Mucosa of stomach (tissue), 1 donor: ENCODE results near the gene TRIM67.

Experiments used
- H3K27me3 ChIP-seq: one replicate; pipeline ENCODE4 v1.7.0; 2013; ENCODE audit warnings: mild to moderate bottlenecking, low read length; ENCODE audit not compliant: control insufficient read depth, insufficient read depth
- H3K36me3 ChIP-seq: one replicate; pipeline ENCODE4 v1.7.0; 2013; ENCODE audit warnings: low read length; ENCODE audit not compliant: control insufficient read depth, insufficient read depth
- H3K4me1 ChIP-seq: one replicate; pipeline ENCODE4 v1.7.0; 2013; ENCODE audit warnings: mild to moderate bottlenecking, low read length; ENCODE audit not compliant: control insufficient read depth, insufficient read depth
- H3K4me3 ChIP-seq: one replicate; pipeline ENCODE4 v1.7.0; 2013; ENCODE audit warnings: low read length
- H3K9ac ChIP-seq: one replicate; pipeline ENCODE4 v1.7.0; 2013; ENCODE audit warnings: mild to moderate bottlenecking, low read length, moderate library complexity
- H3K9me3 ChIP-seq: one replicate; pipeline ENCODE4 v1.7.0; 2013; ENCODE audit warnings: mild to moderate bottlenecking, low read length, moderate library complexity; ENCODE audit not compliant: control insufficient read depth
- donor health status: Pancreatic carcinoma.

The TRIM67 gene

GRCh38 chr1:231177226-231177625 lies 15.4 kb downstream of the TRIM67 start:
- Histone ChIP-seq H3K9ac (no peak overlapping the region), H3K36me3 (no peaks in the 10 kb centered on the region), H3K27me3 (peaks cover 7% of the 10 kb centered on the region), H3K4me1 (no peaks in the 10 kb centered on the region), H3K4me3 (no peak overlapping the region), H3K9me3 (no peaks in the 10 kb centered on the region)

DNA sequence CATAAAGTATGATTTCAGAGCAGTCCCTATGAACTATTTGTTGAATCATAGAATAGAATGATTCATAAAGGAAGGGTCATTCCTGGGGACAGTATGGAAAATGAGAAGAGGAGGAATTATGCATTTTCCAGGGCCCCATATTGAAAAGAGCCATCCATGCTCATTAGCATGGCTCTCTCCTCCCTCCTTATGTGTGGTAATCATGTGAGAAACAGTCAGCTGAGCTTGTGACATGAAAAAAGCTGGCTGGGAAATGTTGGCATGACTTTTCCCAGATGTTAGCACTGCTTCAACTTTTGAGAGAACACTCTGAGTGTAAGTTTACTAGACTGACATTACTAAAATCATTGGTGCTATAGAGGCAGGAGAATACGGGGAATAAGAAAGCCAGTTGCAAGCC lies 16.1 kb downstream of the TRIM67 start:
- H3K4me1 ChIP-seq = no peaks in the 10 kb centered on the region
- no peaks in the 10 kb centered on the region for H3K9me3 ChIP-seq
- H3K9ac ChIP-seq = no peak overlapping the region
- peaks cover 7% of the 10 kb centered on the region for H3K27me3 ChIP-seq
- H3K4me3 ChIP-seq = no peak overlapping the region
- H3K36me3 ChIP-seq = no peaks in the 10 kb centered on the region

DNA sequence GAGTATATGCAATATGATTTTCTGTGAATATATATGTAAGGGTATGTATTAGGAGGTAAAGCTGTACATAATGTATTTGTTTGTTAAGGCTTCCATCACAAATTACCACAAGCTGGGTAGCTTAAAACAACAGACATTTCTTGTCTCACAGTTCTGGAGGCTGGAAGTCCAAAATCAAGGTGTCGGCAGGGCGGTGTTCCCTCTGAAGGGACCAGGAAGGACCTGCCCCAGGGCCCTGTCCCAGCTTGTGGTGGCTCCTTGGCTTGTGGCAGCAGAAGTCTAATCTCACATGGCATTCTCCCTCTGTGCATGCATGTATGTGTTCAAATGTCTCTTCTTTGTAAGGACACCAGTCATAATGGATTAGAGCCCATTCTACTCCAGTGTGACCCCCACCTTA lies 17.1 kb downstream of the TRIM67 start:
- no peak overlapping the region for H3K4me3 ChIP-seq
- no peaks in the 10 kb centered on the region for H3K9me3 ChIP-seq
- H3K36me3 ChIP-seq = no peaks in the 10 kb centered on the region
- peaks cover 3% of the 10 kb centered on the region for H3K27me3 ChIP-seq
- no peak overlapping the region for H3K9ac ChIP-seq
- H3K4me1 ChIP-seq = no peaks in the 10 kb centered on the region

- H3K9ac ChIP-seq = no peak overlapping the region
- no peaks in the 10 kb centered on the region for H3K9me3 ChIP-seq
- no peaks in the 10 kb centered on the region for H3K36me3 ChIP-seq
- no peak overlapping the region for H3K4me3 ChIP-seq
- no peaks in the 10 kb centered on the region for H3K27me3 ChIP-seq
- H3K4me1 ChIP-seq = no peaks in the 10 kb centered on the region
These were observed 18.2 kb downstream of the TRIM67 start for GRCh38 chr1:231180034-231180433.

DNA sequence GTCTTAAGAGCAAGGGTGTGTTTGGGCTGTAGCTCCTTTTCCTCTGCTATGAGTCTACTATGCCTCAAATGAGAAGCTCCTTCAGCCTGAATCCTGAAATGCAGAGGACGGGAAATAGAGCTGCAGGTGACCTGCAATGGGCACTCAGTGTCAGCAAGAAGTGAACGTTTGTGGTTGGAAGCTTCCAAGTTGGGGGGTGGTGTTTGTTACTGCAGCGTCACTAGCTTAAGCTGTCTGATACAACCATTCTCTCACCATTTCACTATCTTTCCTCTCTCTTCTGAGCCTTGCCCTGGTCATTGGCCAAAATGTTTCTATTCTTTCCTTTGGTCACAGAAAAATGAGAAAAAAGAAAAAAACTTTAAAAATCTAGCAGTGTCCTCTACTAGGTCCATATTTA lies 19.4 kb downstream of the TRIM67 start:
- no peak overlapping the region for H3K9ac ChIP-seq
- no peaks in the 10 kb centered on the region for H3K27me3 ChIP-seq
- no peaks in the 10 kb centered on the region for H3K9me3 ChIP-seq
- no peaks in the 10 kb centered on the region for H3K36me3 ChIP-seq
- H3K4me1 ChIP-seq = no peaks in the 10 kb centered on the region
- H3K4me3 ChIP-seq = no peak overlapping the region

- Histone ChIP-seq H3K27me3 (no peaks in the 10 kb centered on the region), H3K4me1 (no peaks in the 10 kb centered on the region), H3K9ac (no peak overlapping the region)
These were observed 20.5 kb downstream of the TRIM67 start for GRCh38 chr1:231182317-231182716.

DNA sequence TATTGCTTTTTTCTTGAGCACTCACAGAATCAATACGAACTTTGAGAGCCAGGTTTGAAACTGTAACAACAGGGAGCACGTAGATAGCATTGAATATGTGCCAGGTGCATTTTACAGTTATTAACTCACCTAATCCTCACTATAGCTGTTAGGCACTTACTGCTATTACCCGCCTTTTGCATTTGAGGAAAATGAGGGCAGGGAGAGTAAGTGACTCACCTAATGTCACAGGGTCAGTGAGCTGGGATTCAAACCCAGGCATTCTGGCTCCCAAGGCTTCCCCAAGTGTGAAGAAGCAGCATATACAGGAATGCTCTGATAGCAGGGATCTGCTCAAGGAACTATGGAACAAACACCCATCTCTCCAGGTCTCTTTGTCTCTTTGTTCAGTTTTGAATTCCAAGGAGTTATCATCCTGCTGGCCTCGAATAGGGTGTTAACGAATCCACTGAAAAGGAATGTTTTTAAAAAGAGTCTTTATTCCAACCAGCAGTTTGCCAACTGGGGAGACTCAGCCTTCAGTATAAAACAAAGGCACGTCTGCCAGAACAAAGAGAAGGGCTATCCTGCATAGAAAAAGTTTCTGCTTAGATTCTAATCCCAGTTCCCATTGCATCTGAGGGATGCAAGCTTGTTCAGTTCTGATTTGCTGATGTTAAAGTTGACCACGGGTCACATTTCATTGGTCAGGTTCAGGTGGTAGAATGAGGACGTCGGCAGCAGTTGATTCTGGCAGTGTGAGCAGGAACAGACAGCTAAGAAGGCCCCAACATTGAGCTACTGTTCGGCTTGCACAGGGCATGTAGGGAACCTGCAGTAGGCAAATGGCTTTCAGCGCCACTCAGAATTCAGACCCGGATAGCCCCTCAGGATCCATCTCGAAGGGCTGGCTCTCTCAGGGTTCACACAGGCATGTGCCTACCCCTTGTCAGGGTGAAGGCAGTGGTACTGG lies 22.1 kb downstream of the TRIM67 start:
- H3K4me3 ChIP-seq = no peak overlapping the region
- H3K27me3 ChIP-seq = peaks cover 8% of the 10 kb centered on the region
- no peaks in the 10 kb centered on the region for H3K4me1 ChIP-seq
- no peaks in the 10 kb centered on the region for H3K9me3 ChIP-seq
- no peak overlapping the region for H3K9ac ChIP-seq
- no peaks in the 10 kb centered on the region for H3K36me3 ChIP-seq

More at GRCh38 chr1:231182317-231182716, 20.5 kb downstream of the TRIM67 start:
- Histone ChIP-seq H3K36me3 (no peaks in the 10 kb centered on the region), H3K9me3 (no peaks in the 10 kb centered on the region), H3K4me3 (no peak overlapping the region)

GRCh38 chr1:231184891-231185290 lies 23.0 kb downstream of the TRIM67 start:
- Histone ChIP-seq H3K9ac (no peak overlapping the region), H3K4me1 (no peaks in the 10 kb centered on the region), H3K27me3 (peaks cover 8% of the 10 kb centered on the region), H3K36me3 (no peaks in the 10 kb centered on the region), H3K9me3 (no peaks in the 10 kb centered on the region), H3K4me3 (no peak overlapping the region)

DNA sequence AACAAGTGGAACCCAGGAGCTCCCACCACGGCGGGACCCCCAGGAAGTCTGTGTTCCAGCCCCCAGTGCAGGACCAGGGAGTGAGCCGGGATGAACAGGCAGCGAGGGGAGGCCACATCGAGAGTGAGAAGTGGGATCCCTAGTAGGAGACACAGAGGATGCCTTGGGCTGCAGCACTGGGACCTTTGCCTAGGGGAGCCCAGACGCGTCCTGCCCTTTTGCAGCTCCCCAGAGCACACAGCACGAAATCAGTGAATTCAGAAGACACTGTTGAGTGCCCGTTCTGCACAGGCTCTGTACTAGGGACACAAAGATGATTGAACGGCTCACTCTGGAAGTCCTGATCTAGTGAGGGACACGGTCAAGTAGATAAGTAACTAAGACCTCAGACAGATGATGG lies 23.5 kb downstream of the TRIM67 start:
- Histone ChIP-seq H3K27me3 (peaks cover 8% of the 10 kb centered on the region), H3K9ac (no peak overlapping the region), H3K4me3 (no peak overlapping the region), H3K36me3 (no peaks in the 10 kb centered on the region), H3K4me1 (no peaks in the 10 kb centered on the region), H3K9me3 (no peaks in the 10 kb centered on the region)

DNA sequence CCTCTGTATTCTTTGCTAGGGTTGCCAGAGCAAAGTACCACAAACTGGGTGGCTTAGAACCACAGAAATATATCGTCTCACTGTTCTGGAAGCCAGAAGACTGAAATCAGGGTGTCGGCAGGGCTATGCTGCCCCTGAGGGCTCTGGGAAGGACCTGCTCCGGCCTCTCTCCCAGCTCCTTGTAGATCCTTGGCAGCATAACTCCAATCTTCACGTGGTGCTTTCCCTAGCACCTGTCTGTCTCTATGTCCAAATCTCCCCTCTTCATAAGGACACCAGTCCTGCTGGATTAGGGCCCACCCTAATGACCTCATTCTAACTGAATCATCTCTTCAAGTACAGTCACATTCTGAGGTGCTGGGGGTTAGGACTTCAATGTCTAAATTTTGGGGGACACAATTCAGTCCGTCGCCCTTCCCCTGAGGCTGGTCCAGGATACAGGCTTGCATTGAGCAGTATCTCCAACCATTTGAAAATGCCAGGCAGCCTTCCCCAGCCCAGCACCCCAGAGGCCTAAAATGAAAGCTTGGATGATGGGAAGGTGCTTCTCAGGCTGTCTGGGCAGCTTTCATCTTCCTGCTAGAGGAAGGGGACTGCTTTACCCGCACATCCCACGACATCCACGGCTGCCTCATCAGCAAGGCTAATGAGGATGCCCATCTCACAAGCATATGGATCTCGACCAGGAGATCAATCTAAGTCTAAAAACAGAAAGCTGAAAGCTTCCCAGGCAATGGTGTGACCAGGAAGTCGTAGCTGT lies 24.7 kb downstream of the TRIM67 start:
- H3K36me3 ChIP-seq = no peaks in the 10 kb centered on the region
- no peaks in the 10 kb centered on the region for H3K4me1 ChIP-seq
- H3K9me3 ChIP-seq = no peaks in the 10 kb centered on the region
- no peak overlapping the region for H3K9ac ChIP-seq
- H3K4me3 ChIP-seq = no peak overlapping the region
- H3K27me3 ChIP-seq = peaks cover 8% of the 10 kb centered on the region

- Histone ChIP-seq H3K36me3 (no peaks in the 10 kb centered on the region), H3K9ac (no peak overlapping the region), H3K4me1 (peaks cover 1% of the 10 kb centered on the region), H3K9me3 (no peaks in the 10 kb centered on the region), H3K4me3 (no peak overlapping the region), H3K27me3 (peaks cover 8% of the 10 kb centered on the region)
These were observed 25.7 kb downstream of the TRIM67 start for GRCh38 chr1:231187571-231187970.

DNA sequence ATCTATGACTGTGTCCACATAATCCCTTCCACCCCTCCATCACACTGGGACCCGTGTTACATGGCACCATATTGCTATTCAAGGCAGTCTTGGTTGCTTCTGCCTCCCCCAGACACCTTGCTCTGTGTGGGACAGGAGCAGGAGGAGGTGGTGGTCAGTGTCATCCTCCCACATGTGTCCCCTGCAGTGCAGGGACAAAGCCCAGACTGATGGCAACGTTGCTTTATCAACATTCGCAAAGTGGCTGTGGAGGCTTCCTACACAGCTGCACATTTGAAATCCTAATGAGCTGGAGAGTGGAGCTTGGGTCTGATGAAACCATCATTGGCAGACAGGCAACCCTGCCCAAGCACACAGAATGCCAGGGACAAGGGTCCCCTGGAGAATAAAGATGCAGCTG lies 26.2 kb downstream of the TRIM67 start:
- H3K36me3 ChIP-seq = no peaks in the 10 kb centered on the region
- H3K9me3 ChIP-seq = no peaks in the 10 kb centered on the region
- peaks cover 8% of the 10 kb centered on the region for H3K27me3 ChIP-seq
- H3K4me3 ChIP-seq = no peak overlapping the region
- H3K4me1 ChIP-seq = peaks cover 6% of the 10 kb centered on the region
- no peak overlapping the region for H3K9ac ChIP-seq
